Heart left ventricle (tissue), 16 donors: ENCODE measurements around the gene TAF5L. TPM values are rescaled to one million over a fixed set of nuclear protein-coding genes. Genes with fewer than 3 reads are reported as not detected.

Experiments used
- ATAC-seq, 4 donors: fragments of 200-7000 bp; cut with Tn5 transposase; one replicate each; pipeline ENCODE4 v1.9.1; 2020 to 2022; ENCODE audit warnings: moderate library complexity in 4 of 4, mild to moderate bottlenecking in 3 of 4, moderate number of reproducible peaks in 1 of 4
- DNase-seq, 5 donors: peaks; one replicate each; pipeline ENCODE4 v3.0.0-alpha.2; 2020
- H3K27ac ChIP-seq, 12 donors: fragments of 200-600 bp; sonication (generic) in 4 of 12; one replicate each; pipeline versions ENCODE4 v1.5.0 to v1.8.0; 2016 to 2022; ENCODE audit warnings: mild to moderate bottlenecking in 2 of 12
- H3K27me3 ChIP-seq, 9 donors: fragments of 200-600 bp; sonication (generic) in 2 of 9; one replicate each; pipeline versions ENCODE4 v1.5.1 to v1.8.0; 2016 to 2022; ENCODE audit warnings: mild to moderate bottlenecking in 3 of 9
- H3K36me3 ChIP-seq, 9 donors: fragments of 200-600 bp; sonication (generic) in 2 of 9; one replicate each; pipeline versions ENCODE4 v1.5.0 to v1.8.0; 2018 to 2022; ENCODE audit warnings: mild to moderate bottlenecking in 2 of 9
- H3K4me1 ChIP-seq, 12 donors: fragments of 200-600 bp; sonication (generic) in 4 of 12; one replicate each; pipeline versions ENCODE4 v1.5.0 to v1.8.0; 2016 to 2022; ENCODE audit warnings: mild to moderate bottlenecking in 3 of 12
- H3K4me3 ChIP-seq, 12 donors: fragments of 200-600 bp; sonication (generic) in 4 of 12; one replicate each; pipeline versions ENCODE4 v1.5.0 to v1.8.0; 2017 to 2022; ENCODE audit warnings: mild to moderate bottlenecking in 9 of 12, moderate library complexity in 4 of 12
- H3K9me3 ChIP-seq, 12 donors: fragments of 200-600 bp; sonication (generic) in 4 of 12; one replicate each; pipeline versions ENCODE4 v1.5.0 to v1.8.0; 2016 to 2022; ENCODE audit warnings: mild to moderate bottlenecking in 1 of 12
- POLR2A ChIP-seq, 2 donors: fragments of 450-650 bp; IDR thresholded peaks; one replicate each; pipeline ENCODE4 v1.6.1; 2017; ENCODE audit warnings: antibody characterized with exemption in 2 of 2, mild to moderate bottlenecking in 2 of 2, moderate library complexity in 2 of 2
- WGBS, 4 donors: extraction: QIAGEN DNeasy Blood & Tissue Kit in 2 of 4; methylation state at CpG; one replicate each; pipeline versions ENCODE4 v1.1.5 to v1.1.7; 2013 to 2018; 5-methylcytosine and 5-hydroxymethylcytosine counted together
- intact Hi-C, 10 donors: fragments of 100-400 bp; cut with DNase I; formaldehyde crosslinking; loops; one replicate each; pipeline versions ENCODE4 v1.11.1 to v1.14.2; 2022
- polyA plus RNA-seq, 2 donors: library from polyadenylated mRNA; stranded (reverse); fragments of 200-250 nt; gene quantifications; one replicate each; pipeline ENCODE4 v1.2.3, GENCODE V29; 2013
- total RNA-seq, 9 donors: library from RNA; depleted of rRNA in 2 of 9; stranded (reverse); fragments of >200 nt in 2 of 9; fragmentation: NEBNext Ultra II Directional in 3 of 9; extraction: Animal tissue kit (Norgen Biotek cat#: 25700) in 3 of 9; gene quantifications; one replicate each; pipeline versions ENCODE4 v1.1.0 to v1.2.4, GENCODE V29; 2016 to 2023
- TF ChIP-seq, protein P1 (sequence below), 12 donors: fragments of 200-600 bp; sonication (generic) in 4 of 12; IDR thresholded peaks; one replicate each; pipeline versions ENCODE4 v1.5.0 to v1.8.0; 2018 to 2022; ENCODE audit warnings: antibody characterized with exemption in 12 of 12, mild to moderate bottlenecking in 5 of 12
- donor health status: ischemic (EF 13 %, LVEDD 7.1; RV severe dilation, severe dysfunction).
- donor health status: healthy with polysubstance abuse.
- donor health status: DM: no; HTN: yes; CAD: no.
- donor health status: DM: no; HTN: no; CAD: no.
- donor health status: ischemic (EF 25% LVEDD 6.9; RV normal size, moderate dysfunction).
- donor health status: ischemic (EF 25% LVEDD 5.7; RV mildly dilated, moderate dysfunction).
- donor health status: healthy.
- donor health status: DM: yes; HTN: yes; CAD: no.
- donor health status: ischemic (EF 35%, LVEDD 5.7; RV mildly dilated, moderate dysfunction).
- donor health status: nonischemic (EF 11% LVEDD 7.7; RV severe dilation, severe dysfunction).
- donor health status: DM: yes; HTN: yes; CAD: no.
- donor health status: PGD.
- donor health status: ischemic (EF 29% LVEDD 5.4; RV normal size, mild dysfunction).
- donor health status: nonischemic (EF 23%, LVEDD 6.1; RV moderate dilation, normal function).

Gene TAF5L
- total and polyA plus RNA-seq, 11 donors: 4.4 to 15.4 (median 11.1) TPM

DNA sequence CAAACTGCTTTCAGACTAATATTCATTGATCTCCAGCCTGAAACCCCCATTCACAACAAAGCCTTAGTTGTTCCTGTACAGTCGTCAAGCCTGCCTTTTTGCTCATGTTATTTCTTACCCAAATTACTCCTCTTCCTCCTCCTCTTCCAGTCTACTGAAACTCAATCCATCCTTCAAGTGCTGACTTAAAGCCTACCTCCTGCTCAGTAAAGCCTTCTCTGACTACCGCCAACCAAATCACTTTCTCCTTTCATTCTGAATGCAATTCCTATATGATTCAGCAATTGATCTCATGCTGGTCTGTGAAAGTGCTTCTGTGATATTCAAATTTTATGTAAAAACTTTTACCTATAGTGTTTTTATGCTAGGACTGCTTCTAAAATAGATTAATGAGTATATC is 18.6 kb downstream of the TAF5L start:
- TF ChIP-seq, protein P1, sequence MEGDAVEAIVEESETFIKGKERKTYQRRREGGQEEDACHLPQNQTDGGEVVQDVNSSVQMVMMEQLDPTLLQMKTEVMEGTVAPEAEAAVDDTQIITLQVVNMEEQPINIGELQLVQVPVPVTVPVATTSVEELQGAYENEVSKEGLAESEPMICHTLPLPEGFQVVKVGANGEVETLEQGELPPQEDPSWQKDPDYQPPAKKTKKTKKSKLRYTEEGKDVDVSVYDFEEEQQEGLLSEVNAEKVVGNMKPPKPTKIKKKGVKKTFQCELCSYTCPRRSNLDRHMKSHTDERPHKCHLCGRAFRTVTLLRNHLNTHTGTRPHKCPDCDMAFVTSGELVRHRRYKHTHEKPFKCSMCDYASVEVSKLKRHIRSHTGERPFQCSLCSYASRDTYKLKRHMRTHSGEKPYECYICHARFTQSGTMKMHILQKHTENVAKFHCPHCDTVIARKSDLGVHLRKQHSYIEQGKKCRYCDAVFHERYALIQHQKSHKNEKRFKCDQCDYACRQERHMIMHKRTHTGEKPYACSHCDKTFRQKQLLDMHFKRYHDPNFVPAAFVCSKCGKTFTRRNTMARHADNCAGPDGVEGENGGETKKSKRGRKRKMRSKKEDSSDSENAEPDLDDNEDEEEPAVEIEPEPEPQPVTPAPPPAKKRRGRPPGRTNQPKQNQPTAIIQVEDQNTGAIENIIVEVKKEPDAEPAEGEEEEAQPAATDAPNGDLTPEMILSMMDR (IDR thresholded peaks at IDR 0.05): no peak
- TF ChIP-seq POLR2A (IDR thresholded peaks at IDR 0.05): no peak
- WGBS, 4 donors: 89 to 96% (median 95%) methylated on average over 2 of the region's 2 CpGs
- DNase-seq (no peak), ATAC-seq (no peak)
- Histone ChIP-seq H3K27ac (no peak overlapping the region), H3K4me3 (no peak overlapping the region), H3K27me3 (no peaks in the 10 kb centered on the region), H3K9me3 (no peaks in the 10 kb centered on the region), H3K36me3 (peaks cover 0 to 100% (median 97%) of the 10 kb centered on the region in 9 donors), H3K4me1 (peaks cover 0 to 6% (median 0%) of the 10 kb centered on the region in 12 donors)
- intact Hi-C loops: no loop called here

DNA sequence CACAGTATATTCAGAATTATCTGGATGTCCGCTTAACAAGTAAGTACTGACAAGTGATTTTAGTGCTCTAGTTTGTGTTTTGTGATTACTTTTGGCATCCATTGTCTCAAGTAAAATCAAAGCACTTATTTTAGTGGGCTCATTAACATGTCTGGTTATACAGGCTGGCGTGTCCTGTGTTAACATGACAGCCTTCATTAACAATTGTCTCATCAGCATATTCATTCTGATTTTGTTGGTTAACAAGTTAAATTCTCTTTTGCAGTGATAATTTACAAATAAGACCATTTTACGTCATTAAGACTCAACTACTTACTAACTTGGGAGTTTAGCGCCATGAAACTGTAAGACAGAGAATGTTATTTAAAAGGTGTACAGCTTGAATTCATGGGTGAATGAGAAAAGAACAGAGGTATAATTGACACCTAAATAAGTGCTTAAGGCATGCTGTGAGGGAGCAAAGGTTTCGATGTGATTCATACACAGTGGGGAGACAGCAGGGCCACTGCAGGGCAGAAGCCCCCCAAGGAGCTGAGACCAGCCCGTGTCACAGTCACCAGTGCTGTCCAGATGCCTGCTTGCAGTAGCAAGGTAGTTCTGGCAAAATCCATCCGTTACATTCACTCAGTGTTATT is 22.4 kb downstream of the TAF5L start:
- WGBS, 4 donors: 81 to 90% (median 86%) methylated on average over 7 of the region's 7 CpGs
- Histone ChIP-seq H3K4me1 (peaks cover 0 to 25% (median 6%) of the 10 kb centered on the region in 12 donors), H3K36me3 (peaks cover 0 to 91% (median 81%) of the 10 kb centered on the region in 9 donors), H3K27me3 (no peaks in the 10 kb centered on the region), H3K4me3 (no peak overlapping the region), H3K27ac (no peak overlapping the region), H3K9me3 (no peaks in the 10 kb centered on the region)
- ATAC-seq: no peak
- TF ChIP-seq POLR2A (IDR thresholded peaks at IDR 0.05): no peak
- TF ChIP-seq, protein P1 (IDR thresholded peaks at IDR 0.05): no peak
- no peak for DNase-seq
- intact Hi-C loops: no loop called here

DNA sequence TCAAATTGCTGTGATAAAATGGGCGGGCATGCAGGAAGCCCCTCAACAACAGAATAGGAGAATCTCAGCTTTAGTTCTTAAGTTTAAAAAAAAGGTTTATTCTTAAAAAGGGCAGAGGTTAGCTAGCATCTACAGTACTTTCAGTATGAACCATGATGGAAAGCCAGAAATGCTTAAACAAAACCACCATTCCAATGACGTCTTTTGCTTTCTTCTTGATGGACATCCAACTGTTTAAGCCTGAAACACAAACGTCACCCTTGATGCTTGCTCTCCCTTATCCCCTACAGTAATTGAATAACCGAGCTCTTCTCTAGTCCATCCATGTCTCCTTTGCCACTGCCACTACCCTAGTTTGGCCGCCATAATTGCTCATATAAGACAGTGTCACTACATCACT is 25.7 kb downstream of the TAF5L start:
- TF ChIP-seq, protein P1 (IDR thresholded peaks at IDR 0.05): no peak
- TF ChIP-seq POLR2A (IDR thresholded peaks at IDR 0.05): no peak
- ATAC-seq (no peak), DNase-seq (no peak)
- intact Hi-C loops: no loop called here
- H3K4me3 ChIP-seq: no peak overlapping the region
- peaks cover 0 to 59% (median 48%) of the 10 kb centered on the region in 9 donors for H3K36me3 ChIP-seq
- no peaks in the 10 kb centered on the region for H3K27me3 ChIP-seq
- WGBS, 4 donors: 94 to 97% (median 94%) methylated on average over 5 of the region's 5 CpGs
- H3K4me1 ChIP-seq: peaks cover 0 to 50% (median 29%) of the 10 kb centered on the region in 12 donors
- H3K27ac ChIP-seq: no peak overlapping the region
- H3K9me3 ChIP-seq: no peaks in the 10 kb centered on the region

DNA sequence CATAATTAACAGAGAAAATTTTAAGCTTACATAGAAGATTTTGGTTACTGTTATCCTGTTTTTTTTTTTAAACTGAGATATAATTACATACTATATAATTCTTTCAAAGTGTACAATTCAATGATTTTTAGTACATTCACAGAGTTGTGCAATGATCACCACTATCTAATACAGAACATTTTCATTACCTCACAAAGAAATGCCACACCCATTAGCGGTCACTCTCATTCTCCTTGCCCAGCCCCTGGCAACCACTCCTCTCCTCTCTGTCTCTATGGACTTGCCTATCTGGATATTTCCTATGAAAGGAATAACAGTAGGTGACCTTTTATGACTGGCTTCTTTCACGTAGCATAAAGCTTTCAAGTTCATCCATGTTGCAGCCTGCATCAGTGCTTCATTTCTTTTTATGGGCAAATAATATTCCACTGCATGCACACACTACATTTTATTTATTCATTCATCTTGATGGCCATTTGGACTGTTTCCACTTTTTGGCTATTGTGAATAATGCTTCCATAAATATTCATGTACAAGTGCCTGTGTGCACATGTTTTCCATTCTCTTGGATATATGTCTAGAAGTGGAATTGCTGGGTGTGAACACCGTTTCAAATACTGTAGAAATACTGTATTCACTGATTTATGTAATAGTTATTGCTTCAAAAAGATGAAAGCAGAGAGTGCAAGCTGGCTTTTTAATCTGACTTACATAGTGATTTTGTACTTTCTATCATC is 26.5 kb downstream of the TAF5L start:
- Histone ChIP-seq H3K4me3 (no peak overlapping the region), H3K9me3 (no peaks in the 10 kb centered on the region), H3K4me1 (peaks cover 0 to 50% (median 29%) of the 10 kb centered on the region in 12 donors), H3K27me3 (no peaks in the 10 kb centered on the region), H3K27ac (peak overlapping the region in 5 of 12 donors; percentile 10 to 90 (median 79)), H3K36me3 (peaks cover 0 to 59% (median 49%) of the 10 kb centered on the region in 9 donors)
- intact Hi-C loops: loop anchor here in 2 of 10 donors (2.0 to 5.0 kb wide), 2 partner anchors 23 to 42 kb away; partner anchors contain the start of gene ABCB10 (in 1 of the 2)
- WGBS, 4 donors: 83 to 90% (median 84%) methylated on average over 3 of the region's 3 CpGs
- ATAC-seq (peak in 1 of 4 donors; percentile 51), DNase-seq (no peak)
- TF ChIP-seq, protein P1 (IDR thresholded peaks at IDR 0.05): no peak
- no peak for TF ChIP-seq POLR2A (IDR thresholded peaks at IDR 0.05)
